PFSK-1 (cell line): ENCODE measurements around the gene USE1.

Experiments used
- SIN3A ChIP-seq: IDR thresholded peaks from 2 replicates; pipeline ENCODE4 v1.6.1; 2012; ENCODE audit warnings: mild to moderate bottlenecking, low read length, moderate library complexity, borderline replicate concordance; ENCODE audit not compliant: insufficient read depth
- TF ChIP-seq, protein P1 (sequence below), 2 experiments: IDR thresholded peaks; 2 replicates each; pipeline versions ENCODE4 v1.6.1 to v1.8.0; 2011 to 2012; ENCODE audit warnings: low read depth in 2 of 2, low read length in 2 of 2, control low read depth in 1 of 2, inconsistent platforms in 1 of 2, mild to moderate bottlenecking in 1 of 2, moderate library complexity in 1 of 2; ENCODE audit not compliant: insufficient read depth in 1 of 2

DNA sequence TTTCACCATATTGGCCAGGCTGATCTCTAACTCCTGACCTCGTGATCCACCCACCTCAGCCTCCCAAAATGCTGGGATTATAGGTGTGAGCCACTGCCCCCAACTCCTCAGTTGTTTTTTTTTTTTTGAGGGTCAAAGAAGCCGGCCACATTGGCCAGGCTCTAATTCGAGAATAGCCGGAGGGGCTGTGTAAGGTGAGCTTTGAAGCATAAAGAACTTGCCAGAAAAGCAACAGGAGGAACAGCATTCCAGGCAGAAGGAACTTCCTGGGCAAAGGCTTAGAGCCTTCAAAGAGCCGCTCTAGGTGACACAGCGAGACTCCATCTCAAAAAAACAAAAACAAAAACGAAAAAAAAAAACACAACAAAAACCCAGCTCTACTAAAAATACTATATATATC, 50.9 kb downstream of the USE1 start:
- no peak for TF ChIP-seq SIN3A
- TF ChIP-seq, protein P1, sequence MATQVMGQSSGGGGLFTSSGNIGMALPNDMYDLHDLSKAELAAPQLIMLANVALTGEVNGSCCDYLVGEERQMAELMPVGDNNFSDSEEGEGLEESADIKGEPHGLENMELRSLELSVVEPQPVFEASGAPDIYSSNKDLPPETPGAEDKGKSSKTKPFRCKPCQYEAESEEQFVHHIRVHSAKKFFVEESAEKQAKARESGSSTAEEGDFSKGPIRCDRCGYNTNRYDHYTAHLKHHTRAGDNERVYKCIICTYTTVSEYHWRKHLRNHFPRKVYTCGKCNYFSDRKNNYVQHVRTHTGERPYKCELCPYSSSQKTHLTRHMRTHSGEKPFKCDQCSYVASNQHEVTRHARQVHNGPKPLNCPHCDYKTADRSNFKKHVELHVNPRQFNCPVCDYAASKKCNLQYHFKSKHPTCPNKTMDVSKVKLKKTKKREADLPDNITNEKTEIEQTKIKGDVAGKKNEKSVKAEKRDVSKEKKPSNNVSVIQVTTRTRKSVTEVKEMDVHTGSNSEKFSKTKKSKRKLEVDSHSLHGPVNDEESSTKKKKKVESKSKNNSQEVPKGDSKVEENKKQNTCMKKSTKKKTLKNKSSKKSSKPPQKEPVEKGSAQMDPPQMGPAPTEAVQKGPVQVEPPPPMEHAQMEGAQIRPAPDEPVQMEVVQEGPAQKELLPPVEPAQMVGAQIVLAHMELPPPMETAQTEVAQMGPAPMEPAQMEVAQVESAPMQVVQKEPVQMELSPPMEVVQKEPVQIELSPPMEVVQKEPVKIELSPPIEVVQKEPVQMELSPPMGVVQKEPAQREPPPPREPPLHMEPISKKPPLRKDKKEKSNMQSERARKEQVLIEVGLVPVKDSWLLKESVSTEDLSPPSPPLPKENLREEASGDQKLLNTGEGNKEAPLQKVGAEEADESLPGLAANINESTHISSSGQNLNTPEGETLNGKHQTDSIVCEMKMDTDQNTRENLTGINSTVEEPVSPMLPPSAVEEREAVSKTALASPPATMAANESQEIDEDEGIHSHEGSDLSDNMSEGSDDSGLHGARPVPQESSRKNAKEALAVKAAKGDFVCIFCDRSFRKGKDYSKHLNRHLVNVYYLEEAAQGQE (IDR thresholded peaks at IDR 0.05; ENCODE audit: insufficient read depth in 1 of 2, low read depth in 2 of 2, low read length in 2 of 2): no peak
